Smooth muscle cell of the brain vasculature (primary cell): ENCODE measurements around the gene MARS1.

Source experiments
- DNase-seq: peaks from one replicate; pipeline ENCODE4 v3.0.0-alpha.2; 2012; ENCODE audit warnings: low read depth, low spot score

Gene MARS1

DNA sequence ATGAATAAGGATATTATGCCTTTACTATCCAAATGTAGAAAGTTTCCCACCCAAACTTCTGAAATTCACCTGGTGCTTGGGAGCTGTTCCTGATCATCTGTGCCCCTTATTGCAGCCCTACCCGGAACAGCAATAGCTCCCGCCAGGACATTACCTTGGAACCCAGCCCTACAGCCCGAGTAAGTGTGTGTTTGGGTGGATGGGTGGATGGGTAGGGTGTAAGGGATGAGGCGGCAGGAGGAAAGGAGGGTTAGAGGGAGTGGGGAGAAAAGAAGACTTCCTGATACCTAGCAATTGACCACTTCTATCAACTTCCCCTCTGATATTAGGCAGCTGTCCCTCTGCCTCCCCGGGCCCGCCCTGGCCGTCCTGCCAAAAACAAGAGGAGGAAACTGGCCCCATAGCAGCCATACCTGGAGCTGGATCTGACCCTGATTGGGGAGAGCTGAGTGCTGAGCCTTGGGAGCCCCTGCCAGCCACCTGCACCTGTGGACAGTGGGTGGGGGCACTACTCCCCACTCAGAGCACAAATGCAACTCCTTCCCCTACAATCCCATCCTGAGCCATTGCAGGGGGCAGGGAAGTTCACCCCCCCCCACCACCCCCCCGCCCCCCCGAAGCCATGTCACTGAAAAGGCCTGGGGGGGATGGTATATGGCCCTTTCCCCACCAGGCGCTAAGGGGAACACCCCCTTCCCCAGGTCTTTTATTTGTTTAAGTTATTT is 41.1 kb downstream of the MARS1 start:
- DNase-seq: no peak

DNA sequence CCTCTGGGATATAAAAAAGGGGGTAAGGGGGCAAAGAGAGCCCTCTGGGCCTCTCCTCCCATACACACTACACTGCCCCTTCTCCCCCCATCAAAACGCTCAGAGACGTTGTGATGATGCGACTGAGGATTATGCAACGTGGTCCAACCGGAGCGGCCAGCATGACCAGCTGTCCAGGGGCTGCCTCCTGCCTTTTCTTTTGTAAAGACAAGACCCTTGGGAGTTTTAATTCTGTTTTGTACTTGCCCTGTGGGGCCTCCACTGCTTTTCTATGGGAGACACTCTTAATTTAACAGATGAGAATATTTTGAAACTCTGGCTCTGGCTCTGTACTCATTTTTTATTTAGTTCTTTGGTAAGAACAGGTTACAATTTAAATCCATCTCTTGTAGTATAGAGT is 42.0 kb downstream of the MARS1 start:
- DNase-seq: no peak

- no peak for DNase-seq
Observed at GRCh38 chr12:57530396-57531142, 42.7 kb downstream of the MARS1 start.

- DNase-seq: no peak
Observed at GRCh38 chr12:57531836-57532235, 44.0 kb downstream of the MARS1 start.

DNA sequence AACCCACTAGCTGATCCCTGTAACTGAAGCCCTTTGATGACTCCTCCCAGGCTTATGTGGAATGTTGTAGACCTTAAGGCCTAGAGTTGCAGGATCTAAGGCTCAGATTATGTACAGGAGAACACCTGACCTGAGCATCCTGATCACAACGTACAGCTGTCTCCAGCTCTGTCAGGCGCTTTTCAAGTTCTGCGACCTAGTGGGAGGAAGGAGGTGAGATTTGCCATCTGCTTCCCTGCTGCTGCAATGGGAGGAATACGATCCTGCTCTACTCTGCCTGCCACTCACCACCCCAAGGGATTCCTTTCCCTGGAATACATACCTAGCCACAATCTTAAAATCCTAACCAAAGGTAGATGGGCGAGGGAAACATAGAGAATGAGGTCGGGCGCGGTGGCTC is 45.2 kb downstream of the MARS1 start:
- no peak for DNase-seq

DNA sequence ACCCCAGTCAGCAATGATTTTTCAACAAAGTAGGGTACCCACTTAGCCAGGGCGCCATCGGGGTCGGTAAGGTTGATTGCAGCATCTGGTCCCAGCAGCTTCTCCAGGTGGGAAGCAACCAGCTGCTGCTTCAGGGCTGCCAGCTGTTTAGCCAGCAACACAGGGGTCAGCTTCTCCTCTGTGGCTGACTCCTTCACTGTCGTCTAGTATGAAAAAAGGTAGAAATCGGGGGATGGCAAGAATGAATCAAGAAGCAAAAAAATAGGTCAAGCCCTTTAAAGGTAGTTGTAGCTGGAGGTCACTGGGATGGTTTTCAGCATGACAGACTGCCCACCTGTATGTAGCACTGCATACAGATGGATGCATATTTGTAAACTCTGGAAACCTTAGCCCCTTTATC is 46.4 kb downstream of the MARS1 start:
- no peak for DNase-seq

- DNase-seq: no peak
Observed at GRCh38 chr12:57534991-57535543, 47.2 kb downstream of the MARS1 start.

GRCh38 chr12:57535764-57536596 is 48.1 kb downstream of the MARS1 start:
- no peak for DNase-seq

GRCh38 chr12:57536597-57536942 is 48.7 kb downstream of the MARS1 start:
- no peak for DNase-seq

GRCh38 chr12:57539134-57539768 is 51.4 kb downstream of the MARS1 start:
- no peak for DNase-seq

- no peak for DNase-seq
Observed at GRCh38 chr12:57541001-57541400, 53.1 kb downstream of the MARS1 start.

DNA sequence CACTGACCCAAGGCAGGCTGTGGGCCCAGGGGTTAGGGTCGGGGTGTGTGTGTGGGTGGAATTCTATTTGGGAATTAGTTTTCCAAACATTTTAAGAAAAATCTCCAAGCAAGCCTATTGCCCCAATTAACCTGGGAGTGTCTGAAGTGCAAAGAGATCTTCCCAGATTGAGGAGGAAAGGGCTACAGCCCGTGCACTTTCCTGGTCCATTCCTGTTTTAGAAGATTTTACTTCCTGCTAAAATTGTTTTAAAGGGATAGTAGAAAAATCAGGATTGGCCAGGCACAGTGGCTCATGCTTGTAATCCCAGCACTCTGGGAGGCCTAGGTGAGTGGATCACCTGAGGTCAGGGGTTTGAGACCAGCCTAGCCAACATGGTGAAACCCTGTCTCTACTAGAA is 53.8 kb downstream of the MARS1 start:
- DNase-seq: no peak

GRCh38 chr12:57543581-57543980 is 55.7 kb downstream of the MARS1 start:
- no peak for DNase-seq

- no peak for DNase-seq
Observed at GRCh38 chr12:57545809-57546437, 58.1 kb downstream of the MARS1 start.

DNA sequence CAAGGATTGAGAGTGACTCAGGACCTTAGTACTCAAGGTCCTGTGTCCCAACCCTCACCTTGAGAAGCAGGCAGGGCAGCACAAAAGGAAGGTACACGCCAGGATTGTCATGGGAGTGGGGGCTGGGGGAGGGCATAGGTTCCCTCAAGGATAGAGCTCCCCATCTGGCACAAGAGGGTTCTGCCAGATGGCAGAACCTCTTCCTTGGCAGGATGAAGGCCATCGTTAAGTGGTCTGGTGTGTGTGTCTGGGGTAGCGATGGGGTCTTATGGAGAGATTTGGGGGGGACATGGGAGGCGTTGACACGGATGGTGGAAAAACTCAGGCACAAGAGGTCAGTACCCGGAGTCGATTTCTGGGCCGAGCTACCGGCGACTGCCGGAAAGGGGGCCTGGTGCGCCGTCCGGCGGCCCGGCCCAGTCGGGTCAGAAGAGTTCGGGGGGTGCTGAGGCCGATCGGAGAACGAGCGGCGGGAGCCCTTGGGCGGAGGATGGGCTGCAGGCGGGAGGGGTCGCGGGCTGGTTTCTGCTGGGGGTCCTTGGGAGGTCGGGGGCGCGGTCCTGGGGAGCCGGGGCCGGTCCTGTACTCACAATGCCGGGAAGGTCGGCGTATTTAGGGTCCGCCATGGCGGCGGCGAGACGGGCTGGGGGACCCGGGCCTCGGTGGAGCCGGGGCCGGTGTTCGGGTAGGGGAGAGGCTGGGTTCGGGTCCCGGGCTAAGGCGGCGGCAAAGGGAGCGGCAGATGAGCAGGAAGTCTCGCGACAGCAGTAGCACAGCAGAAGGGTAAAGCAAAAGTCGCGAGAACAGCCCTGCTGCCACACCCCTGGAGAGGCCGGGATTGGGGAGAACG is 58.8 kb downstream of the MARS1 start, which contains the start of gene DCTN2:
TSS of gene DCTN2 (minus strand) at position 755 of the 850 bp plus-strand sequence. CDS start at position 626, 129 bp downstream.
- peak; percentile 88 for DNase-seq

GRCh38 chr12:57547288-57548012 is 59.6 kb downstream of the MARS1 start:
- no peak for DNase-seq

DNA sequence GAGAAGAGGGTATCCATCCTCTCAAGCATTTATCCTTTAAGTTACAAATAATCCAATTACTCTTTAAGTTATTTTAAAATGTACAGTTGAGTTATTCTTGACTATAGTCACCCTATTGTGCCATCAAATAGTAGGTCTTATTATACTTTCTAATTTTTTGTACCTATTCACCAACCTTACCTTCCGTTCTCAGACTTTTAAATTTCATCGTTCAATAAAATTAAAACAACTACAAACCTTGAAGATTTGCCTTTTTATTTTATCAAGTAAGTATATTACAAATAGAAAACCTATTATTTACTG is 60.1 kb downstream of the MARS1 start:
- no peak for DNase-seq

- no peak for DNase-seq
Observed at GRCh38 chr12:57548488-57548887, 60.6 kb downstream of the MARS1 start.

DNA sequence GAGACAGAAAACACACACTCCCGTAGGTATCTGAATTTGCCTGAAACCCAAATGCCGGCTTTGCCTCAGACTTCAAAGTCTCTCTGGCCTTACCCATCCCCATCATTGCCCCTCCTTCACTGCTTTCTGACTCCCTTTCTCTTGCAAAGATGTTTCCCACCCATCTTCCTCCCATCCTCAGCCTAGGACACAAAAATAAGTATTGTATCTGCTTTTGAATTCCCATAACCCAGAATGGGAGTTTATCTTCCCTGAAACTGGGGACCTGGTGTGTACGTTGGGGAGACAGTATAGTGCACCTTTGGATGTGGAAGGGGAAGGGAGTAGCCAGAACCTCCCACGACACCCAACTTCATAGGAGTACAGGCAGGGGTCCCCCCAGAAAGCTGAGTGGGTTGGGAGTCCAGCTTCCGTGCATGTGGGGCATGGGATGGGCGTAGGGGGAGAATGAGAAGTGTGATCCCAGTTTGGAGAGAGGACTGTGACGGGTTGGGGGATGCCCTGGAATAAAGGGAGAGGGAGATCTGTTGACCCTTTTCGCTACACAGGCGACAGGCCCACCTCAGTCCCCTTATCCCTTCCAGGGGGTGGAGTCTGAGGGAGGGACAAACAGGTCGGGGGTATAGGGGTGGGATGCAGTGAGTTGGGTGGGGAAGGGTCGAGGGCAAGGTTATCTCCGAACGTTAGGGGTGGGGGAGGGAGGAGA is 61.5 kb downstream of the MARS1 start:
- DNase-seq: no peak
